Coronary artery (tissue), 2 donors: Measurements from ENCODE around the gene SYPL1.
A peak's percentile ranks its signal among the peaks of the same experiment; 100 is the strongest.

ENCODE experiments used
- DNase-seq: peaks from one replicate; pipeline ENCODE4 v3.0.0-alpha.2; 2017; ENCODE audit warnings: low spot score
- H3K27ac ChIP-seq, 2 donors: fragments of 200-600 bp; sonication (generic); one replicate each; pipeline ENCODE4 v1.5.1; 2016 to 2019
- H3K4me3 ChIP-seq: fragments of 200-600 bp; sonication (generic); 2 replicates; pipeline ENCODE4 v1.5.1; 2016; ENCODE audit warnings: mild to moderate bottlenecking, moderate library complexity
- CTCF ChIP-seq: fragments of 200-600 bp; sonication (generic); IDR thresholded peaks from one replicate; pipeline ENCODE4 v1.5.1; 2019; ENCODE audit warnings: antibody characterized with exemption

The SYPL1 gene

GRCh38 chr7:106068538-106068961 lies 43.6 kb downstream of the SYPL1 start:
- no peak for TF ChIP-seq CTCF
- Histone ChIP-seq H3K27ac (no peak overlapping the region), H3K4me3 (no peak overlapping the region)
- DNase-seq: no peak

GRCh38 chr7:106067678-106068077 lies 44.4 kb downstream of the SYPL1 start:
- TF ChIP-seq CTCF: no peak
- DNase-seq: no peak
- H3K27ac ChIP-seq: no peak overlapping the region
- no peak overlapping the region for H3K4me3 ChIP-seq

GRCh38 chr7:106065575-106066500 lies 46.3 kb downstream of the SYPL1 start:
- TF ChIP-seq CTCF: no peak
- peak overlapping the region; percentile 38 to 86 for H3K27ac ChIP-seq
- H3K4me3 ChIP-seq: peak overlapping the region; percentile 62
- no peak for DNase-seq

- peak overlapping the region; percentile 38 to 86 for H3K27ac ChIP-seq
- TF ChIP-seq CTCF: no peak
- DNase-seq: peak; percentile 92
- H3K4me3 ChIP-seq: peak overlapping the region; percentile 62
These were observed 47.1 kb downstream of the SYPL1 start for GRCh38 chr7:106064771-106065574.

GRCh38 chr7:106064316-106064715 lies 47.8 kb downstream of the SYPL1 start:
- DNase-seq: no peak
- Histone ChIP-seq H3K27ac (peak overlapping the region; percentile 38 to 86), H3K4me3 (peak overlapping the region; percentile 62)
- no peak for TF ChIP-seq CTCF

- DNase-seq: no peak
- H3K27ac ChIP-seq: no peak overlapping the region
These were observed 48.4 kb downstream of the SYPL1 start for GRCh38 chr7:106063692-106064091.

More at GRCh38 chr7:106063692-106064091, 48.4 kb downstream of the SYPL1 start:
- no peak for TF ChIP-seq CTCF
- H3K4me3 ChIP-seq: no peak overlapping the region
